Subcutaneous preadipocyte (primary cell): ENCODE results near the gene YBX3. TPM values are rescaled to one million over a fixed set of nuclear protein-coding genes. Genes with fewer than 3 reads are reported as not detected.

Source experiments
- total RNA-seq: library from RNA; depleted of rRNA; stranded (reverse); fragments of >200 nt; gene quantifications from 2 replicates; pipeline ENCODE4 v1.2.3, GENCODE V29; 2012

The YBX3 gene
- 165 and 196 TPM in 2 replicates for total RNA-seq

GRCh38 chr12:10722905-10723746, at the start of gene YBX3:
Gene YBX3, minus strand, starts transcription at chr12:10723323. Its CDS starts 212 bp downstream, at chr12:10723111.

GRCh38 chr12:10673659-10674384, 49.3 kb downstream of the YBX3 start, which contains the start of gene STYK1:
Gene STYK1, minus strand, starts transcription at chr12:10674052. Its CDS starts 39,434 bp downstream, at chr12:10634618.

Other genes with a start within 250 kb of the YBX3 start
- 1.6 and 6.2 TPM in 2 replicates for gene EIF2S3B, start 217.4 kb downstream of the YBX3 start, total RNA-seq
- gene MAGOHB, start 109.7 kb downstream of the YBX3 start, total RNA-seq, result 11.0 and 13.3 TPM in 2 replicates
- 0.59 TPM in 1 of 2 replicates, not detected in the other for gene STYK1, start 49.3 kb downstream of the YBX3 start, total RNA-seq
- not detected in 2 replicates for gene TAS2R7, start 79.3 kb upstream of the YBX3 start, total RNA-seq
- gene TAS2R8, start 84.0 kb upstream of the YBX3 start, total RNA-seq, result under 0.01 TPM in 1 of 2 replicates, not detected in the other
- 0.20 TPM in 1 of 2 replicates, not detected in the other for gene TAS2R9, start 86.8 kb upstream of the YBX3 start, total RNA-seq
- gene TAS2R10, start 103.0 kb upstream of the YBX3 start, total RNA-seq, result 1.1 and 1.2 TPM in 2 replicates
- gene PRR4, start 126.2 kb upstream of the YBX3 start, total RNA-seq, result 2.2 and 3.9 TPM in 2 replicates
- 19.5 and 32.5 TPM in 2 replicates for gene PRH1, start 160.9 kb upstream of the YBX3 start, total RNA-seq
- gene TAS2R13, start 186.2 kb upstream of the YBX3 start, total RNA-seq, result 1.8 and 2.2 TPM in 2 replicates
- not detected in 2 replicates for gene PRH2, start 205.9 kb upstream of the YBX3 start, total RNA-seq
- gene TAS2R14, start 215.9 kb upstream of the YBX3 start, total RNA-seq, result 3.7 and 4.1 TPM in 2 replicates